H1 (cell line): ENCODE data around the gene PLCB4. TPM values are rescaled to one million over a fixed set of nuclear protein-coding genes. Genes with fewer than 3 reads are reported as not detected.

ENCODE experiments used
- CTCF ChIA-PET: fragments of 300-600 bp; sonication (Branson Sonifier 250); formaldehyde crosslinking; loops from one replicate; lab custom pipeline; 2021; ENCODE audit not compliant: partially characterized antibody; lab: Charles Lee
- POLR2A ChIA-PET: fragments of 300-600 bp; sonication (Branson Sonifier 250); formaldehyde crosslinking; loops from one replicate; lab custom pipeline; 2021; ENCODE audit warnings: inconsistent platforms; ENCODE audit not compliant: partially characterized antibody; lab: Charles Lee
- DNase-seq, 2 experiments: peaks; one replicate each; pipeline versions ENCODE4 v3.0.0 to v3.0.0-alpha.2; 2010 to 2022; ENCODE audit warnings: low spot score in 2 of 2, low read depth in 1 of 2, mixed read lengths in 1 of 2
- FAIRE-seq: peaks from 2 replicates; lab custom pipeline; 2011; peaks lifted over from hg19 to GRCh38; lab: Jason Lieb, UNC
- H2AFZ ChIP-seq: 2 replicates; pipeline ENCODE4 v1.8.1; 2012; ENCODE audit warnings: low read length, inconsistent platforms
- H2AK5ac ChIP-seq: 2 replicates; pipeline ENCODE4 v1.6.1; 2013; ENCODE audit warnings: low read depth, low read length
- H2BK120ac ChIP-seq: replicated peaks from 2 replicates; pipeline ENCODE3; 2013; ENCODE audit warnings: low read depth, low read length, inconsistent platforms
- H2BK12ac ChIP-seq: 2 replicates; pipeline ENCODE4 v1.6.1; 2013; ENCODE audit warnings: low read depth, low read length
- H2BK15ac ChIP-seq: 2 replicates; pipeline ENCODE4 v1.6.1; 2013; ENCODE audit warnings: low read length
- H2BK20ac ChIP-seq: 2 replicates; pipeline ENCODE4 v1.6.1; 2013; ENCODE audit warnings: low read length
- H2BK5ac ChIP-seq: 2 replicates; pipeline ENCODE4 v1.6.1; 2013; ENCODE audit warnings: low read depth, low read length
- H3K14ac ChIP-seq: 2 replicates; pipeline ENCODE4 v1.6.1; 2013; ENCODE audit warnings: inconsistent platforms; ENCODE audit not compliant: insufficient read length
- H3K18ac ChIP-seq: 2 replicates; pipeline ENCODE4 v1.6.1; 2013; ENCODE audit warnings: low read length; ENCODE audit errors: extremely low read depth
- H3K23ac ChIP-seq: 2 replicates; pipeline ENCODE4 v1.6.1; 2013; ENCODE audit warnings: inconsistent platforms; ENCODE audit not compliant: insufficient read length
- H3K23me2 ChIP-seq: 2 replicates; pipeline ENCODE4 v1.6.1; 2013; ENCODE audit warnings: low read depth, low read length
- H3K27ac ChIP-seq: 2 replicates; pipeline ENCODE4 v1.6.1; 2011; ENCODE audit warnings: low read depth, low read length, inconsistent platforms
- H3K27me3 ChIP-seq, 4 experiments: replicated peaks in 1 of 4; 1 replicate in 1 of 4; 2 replicates in 3 of 4; pipeline versions ENCODE4 v1.6.1 to v1.8.1; 2011 to 2013; ENCODE audit warnings: low read length in 3 of 4, mild to moderate bottlenecking in 3 of 4, inconsistent platforms in 2 of 4, mixed read lengths in 2 of 4, moderate library complexity in 1 of 4; ENCODE audit not compliant: control insufficient read depth in 3 of 4, insufficient read depth in 3 of 4; ENCODE audit errors: extremely low read depth in 1 of 4
- H3K36me3 ChIP-seq, 4 experiments: 2 replicates each; pipeline versions ENCODE4 v1.6.1 to v1.8.1; 2011 to 2013; ENCODE audit warnings: mild to moderate bottlenecking in 4 of 4, low read length in 3 of 4, moderate library complexity in 2 of 4, control low read depth in 1 of 4, inconsistent platforms in 1 of 4; ENCODE audit not compliant: insufficient read depth in 4 of 4, control insufficient read depth in 2 of 4
- H3K4ac ChIP-seq: replicated peaks from 2 replicates; pipeline ENCODE3; 2013; ENCODE audit warnings: low read length, low read depth, mixed read lengths, inconsistent platforms; ENCODE audit not compliant: insufficient read length
- H3K4me1 ChIP-seq, 4 experiments: replicated peaks in 1 of 4; 1 replicate in 1 of 4; 2 replicates in 3 of 4; pipeline versions ENCODE4 v1.6.1 to v1.8.1; 2011 to 2013; ENCODE audit warnings: low read length in 3 of 4, inconsistent platforms in 2 of 4, mixed read lengths in 1 of 4; ENCODE audit not compliant: insufficient read depth in 4 of 4, control insufficient read depth in 3 of 4
- H3K4me2 ChIP-seq, 2 experiments: 2 replicates each; pipeline versions ENCODE4 v1.6.1 to v1.8.1; 2011 to 2013; ENCODE audit warnings: low read depth in 2 of 2, low read length in 2 of 2, control low read depth in 1 of 2, inconsistent platforms in 1 of 2, mild to moderate bottlenecking in 1 of 2; ENCODE audit not compliant: insufficient read depth in 1 of 2
- H3K4me3 ChIP-seq, 4 experiments: fragments of 200-600, 300-600 bp in 1 of 4; sonication (generic), shearing (Covaris generic), sonication (Bioruptor Twin) in 1 of 4; 2 replicates each; pipeline versions ENCODE4 v1.5.1 to v1.8.1; 2011 to 2016; ENCODE audit warnings: low read length in 4 of 4, low read depth in 3 of 4, control low read depth in 2 of 4, inconsistent platforms in 2 of 4, mild to moderate bottlenecking in 2 of 4, mixed read lengths in 1 of 4, moderate library complexity in 1 of 4; ENCODE audit not compliant: insufficient read depth in 2 of 4; ENCODE audit errors: extremely low read depth in 1 of 4
- H3K56ac ChIP-seq: replicated peaks from 2 replicates; pipeline ENCODE3; 2013; ENCODE audit warnings: low read depth, mild to moderate bottlenecking, mixed read lengths, low read length, inconsistent platforms; ENCODE audit not compliant: insufficient read length
- H3K79me1 ChIP-seq: 2 replicates; pipeline ENCODE4 v1.6.1; 2013; ENCODE audit warnings: low read depth, low read length, control low read depth
- H3K79me2 ChIP-seq, 2 experiments: 2 replicates each; pipeline versions ENCODE4 v1.6.1 to v1.8.1; 2012 to 2013; ENCODE audit warnings: low read length in 2 of 2, mild to moderate bottlenecking in 2 of 2, inconsistent platforms in 1 of 2; ENCODE audit not compliant: insufficient read depth in 2 of 2, control insufficient read depth in 1 of 2
- H3K9ac ChIP-seq, 4 experiments: replicated peaks in 1 of 4; 1 replicate in 1 of 4; 2 replicates in 3 of 4; pipeline versions ENCODE4 v1.6.1 to v1.8.1; 2011 to 2013; ENCODE audit warnings: low read depth in 3 of 4, low read length in 3 of 4, control low read depth in 2 of 4, mild to moderate bottlenecking in 2 of 4, moderate library complexity in 2 of 4, inconsistent platforms in 1 of 4; ENCODE audit errors: extremely low read depth in 1 of 4
- H3K9me3 ChIP-seq, 2 experiments: 2 replicates each; pipeline versions ENCODE4 v1.6.1 to v1.8.1; 2012 to 2013; ENCODE audit warnings: mild to moderate bottlenecking in 2 of 2, moderate library complexity in 2 of 2, control low read depth in 1 of 2, inconsistent platforms in 1 of 2, low read depth in 1 of 2, low read length in 1 of 2, mixed read lengths in 1 of 2; ENCODE audit not compliant: insufficient read depth in 2 of 2
- H4K20me1 ChIP-seq, 2 experiments: replicated peaks in 1 of 2; 2 replicates each; pipeline versions ENCODE3 to v1.8.1; 2011 to 2013; ENCODE audit warnings: inconsistent platforms in 2 of 2, low read length in 2 of 2, mild to moderate bottlenecking in 1 of 2; ENCODE audit not compliant: insufficient read depth in 2 of 2, control insufficient read depth in 1 of 2
- H4K5ac ChIP-seq: 2 replicates; pipeline ENCODE4 v1.6.1; 2013; ENCODE audit warnings: low read length, low read depth, mixed read lengths, inconsistent platforms; ENCODE audit not compliant: insufficient read length
- H4K8ac ChIP-seq: 2 replicates; pipeline ENCODE4 v1.8.0; 2013; ENCODE audit warnings: mild to moderate bottlenecking, moderate library complexity, low read length, inconsistent platforms; ENCODE audit not compliant: insufficient read depth; ENCODE audit errors: extremely low read depth
- H4K91ac ChIP-seq: replicated peaks from 2 replicates; pipeline ENCODE3; 2013; ENCODE audit warnings: low read length, mixed read lengths, inconsistent platforms; ENCODE audit not compliant: insufficient read length
- BACH1 ChIP-seq: IDR thresholded peaks from 2 replicates; pipeline ENCODE4 v1.6.1; 2012; ENCODE audit warnings: low read length, improper control_type of control experiment
- EP300 ChIP-seq, 2 experiments: IDR thresholded peaks; 1 replicate in 1 of 2; 2 replicates in 1 of 2; pipeline ENCODE4 v1.6.1; 2011 to 2012; ENCODE audit warnings: low read depth in 2 of 2, low read length in 2 of 2, mild to moderate bottlenecking in 2 of 2, borderline replicate concordance in 1 of 2, inconsistent platforms in 1 of 2, moderate library complexity in 1 of 2
- FOSL1 ChIP-seq: IDR thresholded peaks from 2 replicates; pipeline ENCODE4 v1.6.1; 2011; ENCODE audit warnings: mild to moderate bottlenecking, low read depth, low read length, moderate library complexity; ENCODE audit not compliant: insufficient read depth
- HDAC6 ChIP-seq: IDR thresholded peaks from one replicate; pipeline ENCODE4 v1.7.1; 2012; ENCODE audit warnings: low read depth, mild to moderate bottlenecking, inconsistent platforms, low read length, moderate library complexity
- KDM4A ChIP-seq: IDR thresholded peaks from one replicate; pipeline ENCODE4 v1.7.1; 2012; ENCODE audit warnings: low read depth, mild to moderate bottlenecking, moderate library complexity, low read length, inconsistent platforms; ENCODE audit not compliant: severe bottlenecking
- NRF1 ChIP-seq: IDR thresholded peaks from 2 replicates; pipeline ENCODE4 v1.6.1; 2011; ENCODE audit warnings: mild to moderate bottlenecking, low read depth, low read length, improper control_type of control experiment
- POU5F1 ChIP-seq: IDR thresholded peaks from 2 replicates; pipeline ENCODE4 v1.6.1; 2011; ENCODE audit warnings: low read depth, mild to moderate bottlenecking, low read length, moderate library complexity
- RFX5 ChIP-seq: IDR thresholded peaks from 2 replicates; pipeline ENCODE4 v1.6.1; 2011; ENCODE audit warnings: low read depth, low read length, improper control_type of control experiment, borderline replicate concordance
- RXRA ChIP-seq: IDR thresholded peaks from 2 replicates; pipeline ENCODE4 v1.6.1; 2011; ENCODE audit warnings: low read depth, mild to moderate bottlenecking, low read length, moderate library complexity; ENCODE audit not compliant: insufficient read depth
- SIN3A ChIP-seq, 2 experiments: IDR thresholded peaks in 1 of 2; conservative IDR thresholded peaks in 1 of 2; 2 replicates each; pipeline ENCODE4 v1.6.1; 2011 to 2012; ENCODE audit warnings: low read length in 2 of 2, improper control_type of control experiment in 1 of 2, low read depth in 1 of 2, mild to moderate bottlenecking in 1 of 2
- SIRT6 ChIP-seq: IDR thresholded peaks from one replicate; pipeline ENCODE4 v1.7.1; 2012; ENCODE audit warnings: low read length, inconsistent platforms
- SIX5 ChIP-seq: IDR thresholded peaks from 2 replicates; pipeline ENCODE4 v1.6.1; 2011; ENCODE audit warnings: mild to moderate bottlenecking, low read depth, low read length
- SRF ChIP-seq: IDR thresholded peaks from 2 replicates; pipeline ENCODE4 v1.6.1; 2011; ENCODE audit warnings: mild to moderate bottlenecking, low read depth, low read length, moderate library complexity
- TAF1 ChIP-seq: IDR thresholded peaks from 2 replicates; pipeline ENCODE4 v1.6.1; 2011; ENCODE audit warnings: mild to moderate bottlenecking, low read depth, low read length
- WGBS, 2 experiments: shearing (Covaris generic) in 1 of 2; methylation state at CpG; one replicate each; pipeline versions ENCODE4 v1.1.6 to v1.1.7; 2013 to 2015; ENCODE audit warnings: low lambda C conversion rate in 2 of 2, mixed read lengths in 2 of 2, inconsistent platforms in 1 of 2, low coverage in 1 of 2, missing lambda C conversion rate in 1 of 2; ENCODE audit not compliant: insufficient replicate concordance in 2 of 2, insufficient coverage in 1 of 2, insufficient read length in 1 of 2; ENCODE audit errors: extremely low coverage in 1 of 2, missing lambda C conversion rate in 1 of 2; 5-methylcytosine and 5-hydroxymethylcytosine counted together
- polyA plus RNA-seq, 7 experiments: library from polyadenylated mRNA; depleted of rRNA in 3 of 7; stranded (reverse) in 5 of 7; unstranded in 2 of 7; fragments of >200 nt in 5 of 7; fragments of 200-250 nt in 2 of 7; gene quantifications; 1 replicate in 5 of 7; 2 replicates in 1 of 7; 4 replicates in 1 of 7; pipeline versions ENCODE4 v1.2.1 to v1.2.3, GENCODE V29; 2011 to 2013; ENCODE audit warnings: missing spikeins in 2 of 7, mixed read lengths in 2 of 7
- total RNA-seq: library from RNA; stranded (reverse); fragmentation: NEBNext Ultra II Directional; extraction: Animal tissue kit (Norgen Biotek cat#: 25700); gene quantifications from 2 replicates; pipeline ENCODE4 v1.2.1, GENCODE V29; 2021

The PLCB4 gene
- total and polyA plus RNA-seq, 2 of the 8 experiments (the other 6 are each of a cell fraction or from before 2014, with no cell fraction given), result 3.2 to 14.1 TPM

- Histone ChIP-seq H3K79me1 (no peaks in the 10 kb centered on the region), H2BK15ac (0 out of 2 replicates have a peak overlapping the region, but pooled peaks have one; percentile 18), H2BK5ac (no peak overlapping the region), H3K9ac (no peak overlapping the region), H3K27ac (no peak overlapping the region), H3K9me3 (peaks cover 11 to 16% of the 10 kb centered on the region in 2 experiments; a peak in 3 of 4 replicates), H3K4me3 (no peak overlapping the region), H4K91ac (no peak overlapping the region), H3K36me3 (no peaks in the 10 kb centered on the region; a peak in 1 of 8 replicates), H2AK5ac (0 out of 2 replicates have a peak overlapping the region, but pooled peaks have one; percentile 53), H4K8ac (no peak overlapping the region), H3K56ac (no peak overlapping the region), H3K79me2 (no peaks in the 10 kb centered on the region), H3K18ac (no peak overlapping the region), H2BK12ac (0 out of 2 replicates have a peak overlapping the region, but pooled peaks have one; percentile 17), H2BK120ac (no peak overlapping the region), H3K27me3 (no peaks in the 10 kb centered on the region), H4K20me1 (no peaks in the 10 kb centered on the region), H2AFZ (no peak overlapping the region), H3K23ac (no peak overlapping the region), H3K23me2 (no peaks in the 10 kb centered on the region), H3K4ac (no peak overlapping the region), H3K4me2 (no peak overlapping the region), H2BK20ac (no peak overlapping the region), H3K14ac (no peak overlapping the region), H4K5ac (no peak overlapping the region), H3K4me1 (peaks cover 0 to 2% (median 0%) of the 10 kb centered on the region in 4 experiments; a peak in 1 of 7 replicates)
- WGBS, 2 experiments, result 94% methylated on average over 3 of the region's 3 CpGs; no CpG with 5 or more reads in 1 of the 2 experiments
- no peak for DNase-seq
- FAIRE-seq, result no peak
- ChIA-PET CTCF (no interaction called here), POLR2A (interaction anchor here (0.7 kb wide), 1 partner anchor 9 kb away, joined by 3 read pairs; no protein-coding TSS in a partner anchor)
- no peak for TF ChIP-seq HDAC6
- TF ChIP-seq FOSL1, result no peak
- no peak for TF ChIP-seq POU5F1
- no peak for TF ChIP-seq SRF
- TF ChIP-seq KDM4A, result no peak
- no peak for TF ChIP-seq SIRT6
- no peak for TF ChIP-seq RFX5
- TF ChIP-seq BACH1, result no peak
- TF ChIP-seq EP300 (IDR thresholded peaks at IDR 0.05; ENCODE audit: borderline replicate concordance in 1 of 2, low read depth in 2 of 2, low read length in 2 of 2), result no peak
- TF ChIP-seq SIN3A (conservative IDR thresholded peaks at IDR 0.05 in 1 of 2, IDR thresholded peaks at IDR 0.05 in 1 of 2; ENCODE audit: low read depth in 1 of 2, low read length in 2 of 2), result no peak
- no peak for TF ChIP-seq TAF1
- TF ChIP-seq NRF1, result no peak
- TF ChIP-seq SIX5, result no peak
- TF ChIP-seq RXRA, result no peak
Measured at GRCh38 chr20:9149087-9149486, 80.2 kb downstream of the PLCB4 start.
